Medulla oblongata (tissue), 1 donor: Measurements from ENCODE around the gene CD2BP2.
"Not testable (repeated sequence)": the region's sequence is repeated elsewhere in the genome, so short reads cannot be mapped to it uniquely, and the experiment has no call there.

Experiments
- DNase-seq: peaks from one replicate; pipeline ENCODE4 v3.0.0-alpha.2; 2015; ENCODE audit errors: extremely low spot score

The CD2BP2 gene

GRCh38 chr16:30342751-30343490 is 12.2 kb downstream of the CD2BP2 start:
- no peak for DNase-seq

GRCh38 chr16:30341971-30342370 is 13.1 kb downstream of the CD2BP2 start:
- DNase-seq: not testable (repeated sequence)

- DNase-seq: no peak
These were observed 14.5 kb downstream of the CD2BP2 start for GRCh38 chr16:30340621-30341020.

GRCh38 chr16:30338715-30339114 is 16.4 kb downstream of the CD2BP2 start:
- DNase-seq: not testable (repeated sequence)

GRCh38 chr16:30337964-30338357 is 17.1 kb downstream of the CD2BP2 start:
- not testable (repeated sequence) for DNase-seq

GRCh38 chr16:30335598-30336474 is 19.3 kb downstream of the CD2BP2 start:
- DNase-seq: peak; percentile 14

GRCh38 chr16:30335028-30335597 is 20.0 kb downstream of the CD2BP2 start:
- peak; percentile 84 for DNase-seq

GRCh38 chr16:30334473-30334989 is 20.6 kb downstream of the CD2BP2 start:
- peak; percentile 48 for DNase-seq

GRCh38 chr16:30324220-30324619 is 30.9 kb downstream of the CD2BP2 start:
- DNase-seq: not testable (repeated sequence)

- DNase-seq: not testable (repeated sequence)
These were observed 36.5 kb downstream of the CD2BP2 start for GRCh38 chr16:30318647-30319046.

DNA sequence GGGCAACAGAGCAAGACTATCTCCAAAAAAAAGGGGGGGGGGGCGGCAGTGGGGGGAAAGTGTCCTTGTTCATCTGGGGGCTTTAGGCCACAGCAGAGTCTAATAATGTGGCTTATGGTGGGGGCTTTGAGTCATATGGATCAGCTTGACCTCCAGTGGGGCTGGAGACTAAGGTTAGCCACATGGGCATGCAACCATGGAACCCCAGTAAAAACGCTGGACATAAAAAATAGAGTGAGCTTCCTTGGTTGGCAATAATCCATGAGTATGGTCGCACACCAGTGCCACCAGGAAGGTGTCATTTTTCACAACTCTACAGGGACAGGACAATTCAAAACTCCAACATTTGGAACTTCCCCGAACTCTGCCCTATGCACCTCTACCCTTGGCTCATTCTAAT is 44.2 kb downstream of the CD2BP2 start:
- DNase-seq: not testable (repeated sequence)

GRCh38 chr16:30309255-30309654 is 45.9 kb downstream of the CD2BP2 start:
- DNase-seq: not testable (repeated sequence)
